GM12873 (cell line): ENCODE measurements around the gene CMYA5.

ENCODE experiments used
- CTCF ChIP-seq: IDR thresholded peaks from 2 replicates; pipeline ENCODE4 v1.5.1; 2012; ENCODE audit warnings: low read depth, mild to moderate bottlenecking, moderate library complexity, low read length, control low read depth; ENCODE audit not compliant: insufficient read depth; ENCODE audit errors: missing control alignments

The CMYA5 gene

GRCh38 chr5:79728396-79728795 lies 38.8 kb downstream of the CMYA5 start:
- TF ChIP-seq CTCF: no peak

DNA sequence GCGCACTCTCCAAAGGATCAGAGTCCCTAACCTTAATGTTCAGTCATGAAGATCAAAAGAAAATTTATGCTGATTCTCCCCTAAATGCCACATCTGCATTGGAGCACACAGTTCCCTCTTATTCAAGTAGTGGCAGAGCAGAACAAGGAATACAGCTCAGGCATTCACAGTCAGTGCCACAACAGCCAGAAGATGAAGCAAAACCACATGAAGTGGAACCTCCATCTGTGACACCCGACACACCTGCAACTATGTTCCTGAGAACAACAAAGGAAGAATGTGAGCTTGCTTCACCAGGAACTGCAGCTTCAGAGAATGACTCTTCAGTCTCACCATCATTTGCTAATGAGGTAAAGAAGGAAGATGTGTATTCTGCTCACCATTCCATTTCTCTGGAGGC lies 40.0 kb downstream of the CMYA5 start:
- TF ChIP-seq CTCF: no peak

GRCh38 chr5:79730564-79730963 lies 40.9 kb downstream of the CMYA5 start:
- no peak for TF ChIP-seq CTCF

DNA sequence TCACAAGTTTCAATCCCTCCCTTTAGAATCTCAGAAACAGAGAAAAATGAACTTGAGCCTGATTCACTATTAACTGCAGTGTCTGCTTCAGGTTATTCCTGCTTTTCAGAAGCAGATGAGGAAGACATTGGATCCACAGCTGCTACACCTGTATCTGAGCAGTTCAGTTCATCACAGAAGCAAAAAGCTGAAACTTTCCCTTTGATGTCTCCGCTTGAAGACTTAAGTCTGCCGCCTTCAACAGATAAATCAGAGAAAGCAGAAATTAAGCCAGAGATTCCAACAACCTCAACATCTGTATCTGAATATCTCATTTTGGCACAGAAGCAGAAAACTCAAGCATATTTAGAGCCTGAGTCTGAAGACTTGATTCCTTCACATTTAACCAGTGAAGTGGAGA lies 42.1 kb downstream of the CMYA5 start:
- TF ChIP-seq CTCF: no peak

DNA sequence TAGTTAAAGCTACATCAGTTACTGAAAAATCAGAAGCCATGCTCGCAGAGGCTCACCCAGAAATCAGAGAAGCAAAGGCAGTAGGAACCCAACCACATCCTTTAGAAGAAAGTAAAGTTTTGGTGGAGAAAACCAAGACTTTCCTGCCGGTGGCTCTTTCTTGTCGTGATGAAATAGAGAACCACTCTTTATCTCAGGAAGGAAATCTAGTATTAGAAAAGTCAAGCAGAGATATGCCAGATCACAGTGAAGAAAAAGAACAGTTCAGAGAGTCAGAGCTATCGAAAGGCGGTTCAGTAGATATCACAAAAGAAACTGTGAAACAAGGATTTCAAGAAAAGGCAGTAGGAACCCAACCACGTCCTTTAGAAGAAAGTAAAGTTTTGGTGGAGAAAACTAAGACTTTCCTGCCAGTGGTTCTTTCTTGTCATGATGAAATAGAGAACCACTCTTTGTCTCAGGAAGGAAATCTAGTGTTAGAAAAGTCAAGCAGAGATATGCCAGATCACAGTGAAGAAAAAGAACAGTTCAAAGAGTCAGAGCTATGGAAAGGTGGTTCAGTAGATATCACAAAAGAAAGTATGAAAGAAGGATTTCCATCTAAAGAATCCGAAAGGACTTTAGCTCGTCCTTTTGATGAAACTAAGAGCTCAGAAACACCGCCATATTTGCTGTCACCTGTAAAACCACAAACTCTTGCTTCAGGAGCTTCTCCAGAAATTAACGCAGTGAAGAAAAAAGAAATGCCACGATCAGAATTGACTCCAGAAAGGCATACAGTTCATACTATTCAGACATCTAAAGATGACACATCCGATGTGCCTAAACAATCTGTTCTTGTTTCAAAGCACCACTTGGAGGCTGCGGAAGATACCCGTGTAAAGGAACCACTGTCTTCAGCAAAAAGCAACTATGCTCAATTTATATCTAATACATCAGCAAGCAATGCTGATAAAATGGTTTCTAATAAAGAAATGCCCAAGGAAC lies 47.2 kb downstream of the CMYA5 start:
- TF ChIP-seq CTCF: no peak

DNA sequence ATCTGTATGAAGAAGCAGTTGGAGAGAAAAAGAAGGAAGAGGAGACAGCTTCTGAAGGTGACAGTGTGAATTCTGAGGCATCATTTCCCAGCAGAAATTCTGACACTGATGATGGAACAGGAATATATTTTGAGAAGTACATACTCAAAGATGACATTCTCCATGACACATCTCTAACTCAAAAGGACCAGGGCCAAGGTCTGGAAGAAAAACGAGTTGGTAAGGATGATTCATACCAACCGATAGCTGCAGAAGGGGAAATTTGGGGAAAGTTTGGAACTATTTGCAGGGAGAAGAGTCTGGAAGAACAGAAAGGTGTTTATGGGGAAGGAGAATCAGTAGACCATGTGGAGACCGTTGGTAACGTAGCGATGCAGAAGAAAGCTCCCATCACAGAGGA lies 48.7 kb downstream of the CMYA5 start:
- no peak for TF ChIP-seq CTCF

GRCh38 chr5:79742549-79743136 lies 53.0 kb downstream of the CMYA5 start:
- TF ChIP-seq CTCF: no peak
